Endometrium (tissue), 2 donors: ENCODE measurements around the gene C3orf49.

ENCODE experiments used
- FAIRE-seq: peaks from 2 replicates; lab custom pipeline; 2012; peaks lifted over from hg19 to GRCh38; lab: Jason Lieb, UNC
- donor health status: control.
- donor health status: control.

C3orf49 gene

DNA sequence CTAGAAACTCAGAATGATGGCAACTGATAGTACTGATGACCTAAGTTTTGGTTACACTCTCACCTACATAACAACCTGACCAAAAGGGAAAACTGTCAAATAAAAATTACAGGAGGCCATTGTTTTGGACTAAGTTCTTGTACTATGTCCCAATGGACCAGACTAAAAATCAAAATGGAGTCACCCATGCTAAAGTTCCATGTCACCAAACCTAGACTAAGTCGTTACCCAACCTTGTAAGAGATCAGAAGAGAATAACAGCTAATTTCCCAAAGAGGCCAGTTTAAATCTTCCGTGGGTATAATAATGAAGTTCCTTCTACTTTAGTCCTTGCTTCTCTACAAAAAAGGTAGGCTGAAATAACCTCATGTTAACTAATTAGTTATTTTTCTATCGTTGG is 32.2 kb downstream of the C3orf49 start:
- FAIRE-seq, result no peak

DNA sequence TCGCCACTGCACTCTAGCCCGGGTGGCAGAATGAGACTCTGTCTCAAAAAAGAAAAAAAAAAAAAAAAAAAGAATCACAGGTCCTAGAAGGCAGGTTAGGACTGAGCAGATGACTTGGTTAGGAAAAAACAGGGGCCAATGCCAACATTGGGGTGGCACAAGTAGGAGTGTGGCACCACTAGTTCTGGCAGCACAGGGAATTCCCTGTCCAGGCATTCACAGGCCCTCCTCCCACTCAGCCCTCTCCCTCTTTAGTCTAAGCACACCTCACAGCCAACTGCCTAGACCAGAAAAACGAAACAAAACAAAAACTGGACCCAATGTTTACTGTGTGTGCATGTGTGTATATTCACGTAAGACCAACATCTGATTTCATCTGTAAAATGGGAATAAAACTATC is 34.0 kb downstream of the C3orf49 start:
- no peak for FAIRE-seq

DNA sequence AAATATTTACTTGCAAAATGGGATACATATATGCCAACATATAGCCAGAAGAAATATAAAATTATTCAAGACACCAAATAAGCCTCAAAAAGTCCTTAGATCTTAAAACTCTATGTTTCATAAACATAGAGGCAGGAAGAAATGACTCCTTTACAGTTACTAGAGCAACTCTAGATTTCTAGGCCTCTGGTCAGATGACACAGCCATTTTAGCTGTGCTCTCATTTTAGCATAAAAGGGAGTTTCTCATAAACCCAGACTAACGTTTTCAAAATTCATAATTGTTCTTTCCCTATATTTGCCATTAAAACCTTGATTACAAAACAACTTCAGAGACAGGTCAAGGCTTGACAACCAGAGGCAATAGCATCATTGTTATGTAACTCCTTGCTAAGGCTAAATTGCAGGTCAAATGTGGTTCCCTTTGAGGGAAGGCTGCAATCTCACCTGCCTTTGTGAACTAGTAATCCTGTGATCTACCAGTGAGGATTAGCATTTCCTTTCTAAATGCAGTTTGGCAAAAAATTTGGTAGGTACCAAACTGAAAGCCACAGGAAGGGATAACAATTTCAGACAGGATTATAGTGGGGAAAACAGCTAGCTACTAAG is 36.3 kb downstream of the C3orf49 start:
- FAIRE-seq, result no peak

DNA sequence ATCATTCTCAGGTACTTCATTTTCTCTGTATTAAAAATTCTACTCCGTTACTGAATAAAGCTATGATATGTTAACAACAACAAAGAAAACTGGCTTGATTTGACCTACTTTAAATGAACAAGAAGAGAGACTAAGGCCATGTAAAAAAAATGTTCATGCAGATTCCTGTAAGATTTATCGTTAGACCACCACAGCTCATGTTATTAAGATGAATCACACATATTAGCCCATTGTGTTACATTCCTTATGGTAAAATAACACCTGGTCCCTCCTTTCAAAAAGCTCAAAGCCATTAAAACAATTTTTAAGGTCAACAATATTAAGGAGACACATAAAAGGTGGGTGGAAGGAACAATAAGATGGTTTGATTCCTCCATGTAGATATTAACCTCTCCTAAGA is 38.2 kb downstream of the C3orf49 start:
- FAIRE-seq, result no peak

DNA sequence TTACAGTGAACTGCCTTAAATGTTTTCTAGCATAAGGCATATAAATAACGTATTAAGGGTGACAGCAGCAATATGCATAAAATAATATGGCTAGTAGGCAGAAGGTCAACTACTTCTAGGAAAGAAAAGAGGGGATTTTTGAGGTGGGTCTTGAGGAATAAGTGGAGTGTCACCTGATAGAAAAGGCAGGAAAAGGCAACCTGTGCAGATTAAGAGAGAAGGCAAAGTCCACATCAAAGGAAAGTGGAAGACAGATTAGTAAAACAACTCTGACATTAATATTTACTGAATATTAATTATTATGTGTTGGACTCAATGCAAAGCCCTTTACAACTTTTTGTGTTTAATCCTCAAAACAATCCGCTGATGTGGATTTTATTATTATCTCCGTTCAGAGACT is 41.7 kb downstream of the C3orf49 start:
- no peak for FAIRE-seq

DNA sequence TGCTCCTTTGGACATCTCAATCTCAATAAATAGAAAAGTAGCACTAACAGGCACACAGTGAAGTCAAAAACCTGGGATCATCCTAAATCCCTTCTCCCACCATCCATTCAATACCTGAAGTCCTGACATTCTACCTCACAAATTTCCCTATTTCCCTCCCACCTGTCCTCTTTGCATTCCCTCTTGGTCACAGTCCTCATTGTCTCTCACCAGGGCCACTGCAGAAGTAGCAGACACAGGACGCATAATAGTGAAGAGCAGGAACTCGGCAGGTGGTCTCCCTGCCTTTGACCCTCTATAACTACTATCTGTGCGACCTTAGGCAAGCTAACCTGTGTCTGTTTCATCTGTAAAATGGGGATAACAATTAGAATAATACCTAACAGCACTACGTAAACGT is 42.2 kb downstream of the C3orf49 start:
- no peak for FAIRE-seq

DNA sequence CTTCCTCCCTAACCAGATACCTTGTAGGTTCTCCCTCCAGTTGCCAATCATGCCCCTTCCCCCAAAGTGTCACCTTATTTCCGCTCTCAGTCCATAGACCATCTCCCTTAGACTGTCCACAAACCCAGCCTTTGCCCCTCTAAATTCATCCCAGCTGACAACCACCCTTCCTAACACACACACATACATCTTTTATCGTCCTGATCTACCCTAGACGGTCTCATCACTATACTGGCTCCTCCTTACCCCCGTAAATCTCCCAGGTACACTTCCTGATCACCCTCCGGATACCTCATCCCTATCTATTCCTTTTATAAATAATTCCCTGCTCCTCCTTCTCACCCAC is 43.7 kb downstream of the C3orf49 start:
- no peak for FAIRE-seq

DNA sequence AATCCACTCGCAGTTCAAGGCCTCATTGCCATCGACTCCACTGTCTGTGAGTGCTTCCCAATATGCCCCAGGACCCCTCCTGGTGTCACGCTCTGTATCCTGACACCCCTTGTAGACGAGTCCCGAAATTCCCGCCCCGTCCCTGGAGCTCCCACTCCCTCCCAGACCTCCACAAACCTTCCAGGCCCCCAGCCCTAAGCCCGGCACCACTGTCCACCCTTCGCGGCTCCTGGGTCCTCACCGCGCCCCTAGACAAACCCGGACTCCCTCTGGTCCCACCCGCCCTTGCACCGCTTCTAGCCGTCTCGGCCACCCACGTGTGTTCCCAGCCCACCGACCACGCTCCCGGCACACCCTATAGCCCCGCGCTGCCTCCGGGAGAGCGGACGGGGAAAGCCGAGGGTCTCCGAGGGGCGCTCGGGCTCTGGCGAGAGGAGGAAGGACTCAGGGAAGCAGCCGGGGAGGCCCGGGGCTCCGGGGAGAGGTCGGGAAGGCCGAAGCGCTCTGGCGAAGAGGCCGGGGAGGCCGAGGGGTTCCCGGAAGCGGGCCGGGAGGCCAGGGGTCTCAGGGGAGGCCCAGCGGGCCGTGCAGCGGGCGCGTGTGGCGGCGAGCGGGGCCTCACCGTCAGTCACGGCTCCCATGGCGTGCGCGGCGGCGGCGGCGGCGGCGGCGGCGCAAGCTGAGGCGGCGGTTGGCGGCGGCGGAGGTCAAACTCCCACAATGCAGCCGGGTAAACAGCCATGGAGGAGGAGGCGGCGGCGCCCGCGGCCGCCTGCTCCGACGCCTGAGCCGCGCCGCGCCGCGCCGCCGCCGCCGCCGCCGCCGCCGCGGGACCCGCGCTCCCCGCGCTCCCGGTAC is 44.3 kb downstream of the C3orf49 start, which contains the start of the genes ATXN7 and THOC7:
Gene ATXN7 (plus strand): TSS at position 718 of the 858 bp plus-strand sequence. CDS start 48,732 bp downstream, outside the sequence.
Gene THOC7 (minus strand): TSS at position 656 of the 858 bp plus-strand sequence. CDS start 15 bp downstream, at position 641.
- no peak for FAIRE-seq

DNA sequence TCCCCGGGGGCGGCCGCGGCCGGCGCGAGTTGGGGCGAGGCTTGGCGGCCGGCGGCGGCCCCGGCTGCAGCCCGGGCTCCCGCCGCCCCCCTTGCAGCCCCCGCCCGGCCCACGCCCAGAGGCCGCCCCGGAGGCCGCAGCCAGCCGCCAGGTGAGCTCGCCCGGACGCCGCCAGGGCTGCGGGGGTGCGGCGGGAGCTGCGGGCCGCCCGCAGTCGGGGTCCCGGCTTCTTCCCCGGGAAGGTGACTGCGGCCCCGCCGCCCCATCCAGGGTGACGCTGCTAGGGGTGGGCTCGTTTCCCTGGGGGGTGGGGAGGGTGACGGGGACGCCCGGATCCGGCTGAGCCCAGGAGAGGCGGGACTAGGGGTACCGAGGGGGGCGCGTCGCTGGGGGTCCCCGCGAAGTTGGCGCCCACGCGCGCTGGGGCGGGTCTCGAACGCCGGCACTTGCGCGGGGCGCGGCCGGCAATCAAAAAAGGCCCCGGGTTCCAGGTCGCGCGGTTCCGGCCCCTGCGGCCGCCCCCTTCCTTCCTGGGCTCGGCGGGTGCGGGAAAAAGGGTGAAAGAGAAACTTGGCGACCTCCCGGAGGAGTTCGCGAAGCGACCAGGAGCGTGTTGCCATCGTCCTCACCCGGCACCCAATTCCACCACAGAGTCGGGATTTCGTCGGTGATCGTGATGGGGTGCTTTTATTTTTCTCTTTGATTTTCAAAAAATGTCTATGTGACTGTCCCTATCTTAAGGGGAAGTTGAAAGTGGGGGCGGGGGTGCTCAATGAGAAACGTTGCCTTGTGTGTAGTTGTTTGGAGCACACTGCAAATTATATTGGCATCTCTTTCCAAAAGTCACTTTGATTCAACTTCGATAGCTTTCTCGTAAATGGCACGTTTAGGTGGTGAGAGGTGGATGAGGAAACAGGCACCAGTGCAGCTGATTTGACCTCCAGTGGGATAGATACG is 45.2 kb downstream of the C3orf49 start:
- no peak for FAIRE-seq

DNA sequence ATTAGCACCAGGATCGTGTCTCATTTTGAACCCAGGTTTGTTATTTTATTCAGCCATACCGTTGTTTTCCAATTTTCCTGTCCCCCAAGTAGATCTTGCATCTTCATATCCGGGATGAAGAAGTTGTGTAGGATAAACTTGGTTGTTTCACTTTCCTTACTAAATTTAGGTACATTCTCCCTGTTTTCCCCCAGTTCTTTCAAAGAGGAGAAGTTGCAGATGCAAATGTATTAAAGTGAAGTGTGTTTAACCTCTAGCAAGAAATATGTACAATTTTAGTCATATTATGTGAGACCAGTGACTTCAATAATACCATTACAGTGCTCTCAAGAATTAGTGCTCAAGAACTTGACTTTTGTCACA is 45.8 kb downstream of the C3orf49 start:
- no peak for FAIRE-seq

DNA sequence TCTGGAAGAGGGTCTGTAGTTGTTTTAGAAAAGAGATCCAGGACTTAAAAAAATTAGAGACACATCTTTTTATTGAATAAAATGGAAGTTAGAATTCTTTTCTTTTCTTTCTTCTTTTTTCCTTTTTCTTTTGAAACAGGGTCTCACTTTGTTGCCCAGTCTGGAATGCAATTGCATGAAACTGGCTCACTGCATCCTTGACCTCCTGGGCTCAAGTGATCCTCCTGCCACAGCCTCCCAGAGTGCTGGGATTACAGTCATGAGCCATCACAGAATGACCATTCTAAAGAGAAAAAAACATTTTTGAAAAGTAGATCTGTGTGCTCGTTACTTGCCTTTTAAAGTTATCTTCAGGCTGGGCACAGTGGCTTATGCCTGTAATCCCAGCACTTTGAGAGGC is 48.1 kb downstream of the C3orf49 start:
- no peak for FAIRE-seq

DNA sequence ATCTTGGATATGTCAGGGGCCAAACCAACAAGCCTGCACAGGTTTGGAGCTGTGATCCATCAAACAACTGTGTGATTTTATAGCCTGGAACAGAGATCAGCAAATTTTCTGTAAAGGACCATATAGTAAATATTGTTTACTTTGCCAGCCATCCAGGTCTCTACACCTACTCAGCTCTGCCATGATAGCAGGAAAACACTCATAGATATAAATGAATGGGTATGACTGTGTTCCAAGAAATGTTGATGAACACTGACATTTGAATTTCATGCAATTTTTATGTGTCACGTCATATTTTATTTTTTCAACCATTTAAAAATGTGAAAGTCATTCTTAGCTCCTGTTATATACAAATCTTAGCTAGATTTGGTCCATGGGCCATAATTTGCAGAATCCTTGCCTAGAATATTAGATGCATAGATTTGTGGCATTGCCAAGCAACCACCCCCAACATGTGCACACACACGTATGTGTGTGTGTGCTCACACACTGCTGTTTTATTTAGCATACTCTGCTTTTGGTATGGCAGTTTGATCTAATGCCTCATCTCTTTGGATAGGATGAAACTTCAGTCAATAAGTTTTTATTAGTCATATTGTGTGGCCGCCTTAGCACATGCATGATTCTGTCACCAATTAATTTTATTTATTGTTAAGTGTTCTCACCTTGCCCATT is 51.0 kb downstream of the C3orf49 start:
- FAIRE-seq, result no peak

DNA sequence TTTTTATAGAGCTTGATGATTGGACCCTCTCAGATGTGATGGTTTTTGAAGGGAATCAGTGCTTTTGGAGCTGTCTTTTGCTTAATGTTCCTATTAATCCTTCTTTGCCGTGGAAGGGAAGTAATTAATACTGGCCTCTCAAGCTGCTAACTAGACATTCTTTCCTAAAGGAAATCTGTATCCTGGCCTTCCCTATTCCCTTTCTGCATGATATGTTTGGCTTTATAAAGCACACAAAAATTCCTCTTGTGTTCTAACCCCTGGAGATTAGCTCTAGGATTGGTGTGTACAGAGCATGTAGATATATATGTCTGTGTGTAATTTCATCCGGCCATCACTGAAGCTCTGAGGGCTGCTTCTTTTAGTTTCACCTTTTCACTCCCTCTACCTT is 51.5 kb downstream of the C3orf49 start:
- FAIRE-seq, result no peak

DNA sequence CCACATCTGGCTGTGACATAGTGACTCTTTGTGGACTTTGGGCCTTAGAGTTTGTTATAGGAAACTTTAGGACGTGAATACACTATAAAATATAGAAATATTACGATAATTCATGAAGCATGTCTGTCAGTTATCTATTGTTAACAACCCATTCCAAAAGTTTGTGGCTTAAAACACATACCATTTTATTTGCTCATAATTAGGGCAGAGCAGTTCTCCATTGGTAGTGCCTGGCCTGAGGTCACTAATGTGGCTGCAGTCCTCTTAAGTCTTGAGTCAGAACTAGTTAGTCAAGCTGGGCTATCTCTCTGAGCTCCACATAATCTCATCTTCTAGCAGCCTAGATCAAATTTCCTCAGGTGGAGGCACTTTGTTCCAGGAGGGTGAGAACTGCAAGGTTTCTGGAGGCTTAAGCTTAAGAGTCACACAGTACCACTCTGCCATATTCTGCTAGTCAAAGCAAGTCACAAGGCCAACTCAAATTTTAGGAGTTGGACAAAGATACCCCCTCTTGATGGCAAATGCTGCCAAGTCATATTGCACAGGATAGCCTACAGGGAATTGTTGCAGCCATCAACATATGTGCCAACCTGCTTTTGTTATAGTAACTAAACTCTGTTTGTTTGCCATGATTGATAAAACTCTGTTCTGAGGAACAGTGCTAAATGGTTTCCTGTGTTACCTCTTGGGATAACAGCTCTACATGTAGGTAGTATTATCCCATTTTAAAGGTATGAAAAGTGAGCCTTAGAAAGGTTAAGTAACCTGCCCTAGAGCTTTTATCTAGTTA is 53.2 kb downstream of the C3orf49 start:
- FAIRE-seq, result no peak

DNA sequence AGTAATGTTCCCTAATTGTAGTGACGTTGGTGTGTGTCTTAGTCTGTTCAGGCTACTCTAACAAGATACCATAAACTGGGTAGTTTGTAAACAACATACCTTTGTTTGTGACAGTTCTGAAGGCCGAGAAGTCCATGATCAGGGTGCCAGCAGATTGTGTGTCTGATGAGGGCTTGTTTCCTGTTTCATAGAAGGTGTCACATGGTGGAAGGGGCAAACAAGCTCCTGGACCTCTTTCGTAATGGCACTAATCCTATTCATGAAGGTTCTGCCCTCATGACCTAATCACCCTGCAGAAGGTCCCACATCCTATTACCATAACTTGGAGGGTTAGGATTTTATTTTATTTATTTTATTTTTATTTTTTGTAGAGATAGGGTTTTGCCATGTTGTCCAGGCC is 55.7 kb downstream of the C3orf49 start:
- no peak for FAIRE-seq

DNA sequence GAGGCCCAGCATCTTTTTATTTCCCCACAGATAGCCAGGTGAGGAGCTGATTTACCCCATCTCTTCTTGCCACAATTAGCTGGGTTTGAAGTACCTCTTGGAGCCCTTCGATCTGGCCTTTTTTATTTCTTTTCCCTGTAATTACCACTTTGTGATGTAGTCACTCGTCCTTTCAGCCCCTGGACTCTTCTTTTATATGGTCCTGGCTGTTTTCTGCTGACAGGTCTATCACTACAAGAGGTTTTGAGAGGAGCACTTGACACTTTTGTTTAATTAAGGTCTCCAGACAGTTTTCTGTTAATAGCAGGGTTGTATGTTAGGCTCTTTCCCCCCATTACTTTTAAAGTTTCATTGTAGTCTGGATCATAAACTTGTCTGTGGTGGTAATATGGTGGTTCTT is 56.4 kb downstream of the C3orf49 start:
- FAIRE-seq, result no peak

DNA sequence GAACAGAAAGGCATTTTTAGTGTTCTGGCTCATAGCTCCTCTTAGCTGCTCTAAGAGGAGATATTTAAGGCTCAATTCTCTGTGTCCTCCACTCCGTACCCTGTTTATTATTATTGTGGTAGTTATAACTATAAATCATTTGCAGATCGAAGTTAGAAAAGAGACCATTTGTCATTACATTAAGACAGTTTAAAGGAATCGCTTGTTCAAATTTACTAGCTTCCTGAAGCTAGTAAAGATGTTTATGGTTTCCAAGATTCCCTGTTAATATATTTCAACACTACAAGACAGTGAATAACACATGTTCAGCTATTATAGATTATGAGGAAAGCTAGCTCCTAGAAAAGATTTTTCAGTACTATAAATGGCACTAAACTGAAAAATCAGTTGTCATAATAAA is 57.2 kb downstream of the C3orf49 start:
- FAIRE-seq, result no peak

DNA sequence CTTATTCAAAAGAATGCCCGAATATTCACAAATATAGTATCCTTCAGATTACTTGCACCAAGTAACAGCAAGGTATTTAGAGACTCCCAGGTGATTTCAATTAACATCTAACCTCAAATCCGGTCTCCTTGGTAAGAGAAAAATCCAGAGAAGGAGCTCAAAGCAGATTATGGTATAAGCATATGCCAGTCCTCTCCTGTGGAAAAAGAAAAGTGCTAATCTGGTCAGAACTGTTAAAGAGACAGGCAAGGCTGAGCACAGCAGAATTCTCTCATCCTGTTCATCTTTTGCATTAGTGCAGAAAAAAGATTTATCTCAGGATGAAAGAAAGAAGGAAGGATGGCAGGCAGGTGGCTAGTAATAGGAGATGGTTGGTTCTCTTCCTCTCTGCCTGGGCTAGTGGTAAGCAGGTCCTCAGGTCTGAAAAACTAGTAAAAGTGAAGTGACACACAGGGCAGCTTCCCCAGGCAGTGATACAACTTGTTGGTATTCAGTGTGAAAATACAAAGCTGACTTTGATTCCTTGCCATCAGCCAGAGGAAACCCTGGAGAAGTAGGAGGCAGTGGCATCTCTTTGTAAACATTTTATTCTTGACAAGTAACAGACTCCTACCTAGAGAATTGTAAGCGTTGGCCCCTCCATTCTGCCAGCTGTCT is 58.8 kb downstream of the C3orf49 start:
- no peak for FAIRE-seq

DNA sequence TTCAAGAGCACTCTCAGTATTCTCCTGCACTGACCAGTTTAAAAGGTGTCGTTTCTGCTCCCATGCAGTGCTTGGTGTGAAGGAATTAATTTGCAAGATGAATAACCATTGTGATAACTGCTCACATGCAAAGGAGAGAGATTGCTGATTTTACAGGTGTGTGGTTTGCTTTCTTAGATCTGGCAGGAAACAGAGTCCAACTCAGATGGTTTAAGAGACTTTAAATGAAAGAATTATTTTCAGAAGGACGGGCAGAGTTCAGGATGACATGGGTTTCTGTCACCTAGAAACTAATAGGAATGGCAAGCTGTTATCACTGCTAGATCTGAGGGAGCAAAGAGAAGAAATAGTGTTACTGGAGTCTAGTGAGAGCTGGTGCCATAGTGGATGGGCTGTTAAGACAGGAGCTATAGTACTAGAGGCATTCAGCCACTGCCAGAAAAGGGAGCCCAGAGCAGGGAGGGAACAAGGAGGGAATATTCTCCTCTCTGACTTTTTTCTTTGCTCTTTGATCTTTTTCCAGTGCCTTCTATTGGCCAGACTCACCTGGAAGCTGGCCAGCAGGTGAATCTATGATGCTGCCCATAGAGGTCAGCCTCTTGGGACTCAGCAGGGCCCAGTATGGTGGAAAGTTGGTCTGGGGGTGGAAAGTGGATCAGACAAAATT is 59.4 kb downstream of the C3orf49 start:
- no peak for FAIRE-seq

DNA sequence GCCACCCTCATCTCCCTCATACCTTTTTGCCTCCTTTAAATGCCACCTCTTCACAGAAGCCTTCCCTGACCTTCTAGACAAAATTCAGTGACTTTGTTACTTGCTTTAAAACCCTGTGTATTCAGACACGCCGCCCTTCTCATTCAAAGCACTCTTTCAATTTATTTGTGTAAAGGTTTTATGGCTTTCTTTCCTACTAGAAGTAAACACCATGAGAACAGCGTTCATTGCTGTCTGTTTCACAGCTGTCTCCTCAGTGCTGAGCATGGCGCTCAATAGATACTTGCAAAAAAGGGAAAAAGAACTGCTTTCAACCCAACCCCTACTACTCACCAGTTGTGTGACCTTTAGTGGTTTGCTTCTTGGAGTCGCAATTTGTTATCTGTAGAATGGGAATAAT is 61.6 kb downstream of the C3orf49 start:
- FAIRE-seq, result no peak
